ENCODE measurements around the gene VIL1.
A peak's percentile ranks its signal among the peaks of the same experiment; 100 is the strongest.

VIL1 gene

GRCh38 chr2:218389333-218390150, 29.4 kb upstream of the VIL1 start:
- ATAC-seq, result no peak
- H3K4me1 Mint-ChIP-seq, result peaks cover 19% of the 10 kb centered on the region

GRCh38 chr2:218391202-218391601, 27.7 kb upstream of the VIL1 start:
- no peaks in the 10 kb centered on the region for H3K9me3 Mint-ChIP-seq
- no peaks in the 10 kb centered on the region for H3K36me3 Mint-ChIP-seq
- ATAC-seq, result no peak
- peaks cover 12% of the 10 kb centered on the region for H3K27me3 Mint-ChIP-seq
- peaks cover 27% of the 10 kb centered on the region for H3K4me1 Mint-ChIP-seq
- H3K27ac Mint-ChIP-seq, result no peak overlapping the region
- H3K4me3 Mint-ChIP-seq, result no peak overlapping the region

More at GRCh38 chr2:218389333-218390150, 29.4 kb upstream of the VIL1 start:
- H3K27ac Mint-ChIP-seq, result no peak overlapping the region
- H3K36me3 Mint-ChIP-seq, result no peaks in the 10 kb centered on the region
- no peak overlapping the region for H3K4me3 Mint-ChIP-seq
- no peaks in the 10 kb centered on the region for H3K9me3 Mint-ChIP-seq
- H3K27me3 Mint-ChIP-seq, result peaks cover 12% of the 10 kb centered on the region

- Mint-ChIP-seq H3K4me1 (peaks cover 34% of the 10 kb centered on the region), H3K27ac (no peak overlapping the region), H3K36me3 (no peaks in the 10 kb centered on the region), H3K9me3 (no peaks in the 10 kb centered on the region), H3K4me3 (no peak overlapping the region), H3K27me3 (peaks cover 3% of the 10 kb centered on the region)
- no peak for ATAC-seq
These were observed 26.5 kb upstream of the VIL1 start for GRCh38 chr2:218392459-218392858.

GRCh38 chr2:218392891-218393462, 25.9 kb upstream of the VIL1 start:
- Mint-ChIP-seq H3K9me3 (no peaks in the 10 kb centered on the region), H3K27me3 (peaks cover 8% of the 10 kb centered on the region), H3K27ac (peak overlapping the region; percentile 51), H3K4me3 (no peak overlapping the region), H3K4me1 (peaks cover 39% of the 10 kb centered on the region), H3K36me3 (no peaks in the 10 kb centered on the region)
- ATAC-seq, result no peak

GRCh38 chr2:218393750-218394290, 25.1 kb upstream of the VIL1 start:
- H3K4me1 Mint-ChIP-seq, result peaks cover 43% of the 10 kb centered on the region
- no peak overlapping the region for H3K4me3 Mint-ChIP-seq
- peak overlapping the region; percentile 98 for H3K27ac Mint-ChIP-seq
- H3K27me3 Mint-ChIP-seq, result peaks cover 9% of the 10 kb centered on the region
- H3K9me3 Mint-ChIP-seq, result no peaks in the 10 kb centered on the region
- H3K36me3 Mint-ChIP-seq, result no peaks in the 10 kb centered on the region
- ATAC-seq, result no peak

- Mint-ChIP-seq H3K27ac (peak overlapping the region; percentile 98), H3K4me3 (peak overlapping the region; percentile 29), H3K9me3 (no peaks in the 10 kb centered on the region), H3K27me3 (peaks cover 9% of the 10 kb centered on the region), H3K36me3 (no peaks in the 10 kb centered on the region), H3K4me1 (peaks cover 47% of the 10 kb centered on the region)
- no peak for ATAC-seq
These were observed 24.4 kb upstream of the VIL1 start for GRCh38 chr2:218394298-218395089.

- Mint-ChIP-seq H3K27ac (peak overlapping the region; percentile 98), H3K9me3 (no peaks in the 10 kb centered on the region), H3K36me3 (no peaks in the 10 kb centered on the region), H3K4me3 (peak overlapping the region; percentile 29), H3K27me3 (peaks cover 9% of the 10 kb centered on the region), H3K4me1 (peaks cover 47% of the 10 kb centered on the region)
- ATAC-seq, result no peak
These were observed 23.9 kb upstream of the VIL1 start for GRCh38 chr2:218395090-218395444.

GRCh38 chr2:218395456-218395825, 23.5 kb upstream of the VIL1 start:
- Mint-ChIP-seq H3K9me3 (no peaks in the 10 kb centered on the region), H3K27ac (peak overlapping the region; percentile 98), H3K36me3 (no peaks in the 10 kb centered on the region), H3K4me3 (peak overlapping the region; percentile 97), H3K27me3 (peaks cover 9% of the 10 kb centered on the region), H3K4me1 (peaks cover 47% of the 10 kb centered on the region)
- no peak for ATAC-seq

- Mint-ChIP-seq H3K27me3 (peaks cover 9% of the 10 kb centered on the region), H3K36me3 (no peaks in the 10 kb centered on the region), H3K4me1 (peaks cover 49% of the 10 kb centered on the region), H3K9me3 (no peaks in the 10 kb centered on the region), H3K27ac (peak overlapping the region; percentile 98), H3K4me3 (peak overlapping the region; percentile 97)
- ATAC-seq, result peak; percentile 86
These were observed 22.9 kb upstream of the VIL1 start for GRCh38 chr2:218395826-218396687.

GRCh38 chr2:218396688-218397462, 22.0 kb upstream of the VIL1 start:
- Mint-ChIP-seq H3K4me1 (peaks cover 57% of the 10 kb centered on the region), H3K27ac (peak overlapping the region; percentile 98), H3K9me3 (no peaks in the 10 kb centered on the region), H3K36me3 (peaks cover 4% of the 10 kb centered on the region), H3K27me3 (peaks cover 9% of the 10 kb centered on the region), H3K4me3 (peak overlapping the region; percentile 97)
- no peak for ATAC-seq

- Mint-ChIP-seq H3K9me3 (no peaks in the 10 kb centered on the region), H3K27me3 (peaks cover 9% of the 10 kb centered on the region), H3K4me1 (peaks cover 63% of the 10 kb centered on the region), H3K36me3 (peaks cover 9% of the 10 kb centered on the region), H3K27ac (peak overlapping the region; percentile 98), H3K4me3 (peak overlapping the region; percentile 97)
- ATAC-seq, result no peak
These were observed 21.5 kb upstream of the VIL1 start for GRCh38 chr2:218397463-218397819.

GRCh38 chr2:218397820-218398436, 21.0 kb upstream of the VIL1 start:
- no peak for ATAC-seq
- H3K4me1 Mint-ChIP-seq, result peaks cover 68% of the 10 kb centered on the region

GRCh38 chr2:218398437-218399390, 20.2 kb upstream of the VIL1 start:
- H3K4me3 Mint-ChIP-seq, result peak overlapping the region; percentile 99
- H3K27me3 Mint-ChIP-seq, result peaks cover 9% of the 10 kb centered on the region
- peaks cover 22% of the 10 kb centered on the region for H3K36me3 Mint-ChIP-seq
- peaks cover 70% of the 10 kb centered on the region for H3K4me1 Mint-ChIP-seq
- H3K27ac Mint-ChIP-seq, result peak overlapping the region; percentile 98
- no peaks in the 10 kb centered on the region for H3K9me3 Mint-ChIP-seq
- ATAC-seq, result no peak

More at GRCh38 chr2:218397820-218398436, 21.0 kb upstream of the VIL1 start:
- peaks cover 14% of the 10 kb centered on the region for H3K36me3 Mint-ChIP-seq
- peak overlapping the region; percentile 98 for H3K27ac Mint-ChIP-seq
- H3K27me3 Mint-ChIP-seq, result peaks cover 9% of the 10 kb centered on the region
- H3K4me3 Mint-ChIP-seq, result peak overlapping the region; percentile 97
- H3K9me3 Mint-ChIP-seq, result no peaks in the 10 kb centered on the region

Data from stimulated activated memory B cell treated with anti-CD40 and anti-IgM and Interleukin-4, amounts not matched to agents 10 μg/mL and 1 μg/mL and 100 μg/mL, for 72 hours (primary cell).